DND-41 (cell line): ENCODE measurements around the gene MYH11.
A peak's percentile ranks its signal among the peaks of the same experiment; 100 is the strongest.

ENCODE experiments used
- ATAC-seq: fragments of 200-7000 bp; cut with Tn5 transposase; 3 replicates; pipeline ENCODE4 v1.9.1; 2021; ENCODE audit warnings: low read depth; ENCODE audit not compliant: insufficient read depth
- DNase-seq: peaks from one replicate; pipeline ENCODE4 v3.0.0-alpha.2; 2020
- H2AFZ ChIP-seq: 2 replicates; pipeline ENCODE4 v1.6.0; 2012; ENCODE audit warnings: low read depth, low read length
- H3K27ac ChIP-seq: 2 replicates; pipeline ENCODE4 v1.5.1; 2012; ENCODE audit warnings: low read length, inconsistent platforms
- H3K27me3 ChIP-seq: fragments of 200-600 bp; sonication (generic); 2 replicates; pipeline ENCODE4 v1.6.0; 2012; ENCODE audit warnings: low read length, mild to moderate bottlenecking, inconsistent platforms; ENCODE audit not compliant: insufficient read depth, poor library complexity
- H3K36me3 ChIP-seq: 2 replicates; pipeline ENCODE4 v1.5.1; 2012; ENCODE audit warnings: low read length, inconsistent platforms; ENCODE audit not compliant: insufficient read depth
- H3K4me1 ChIP-seq: 2 replicates; pipeline ENCODE4 v1.5.1; 2012; ENCODE audit warnings: mild to moderate bottlenecking, low read length; ENCODE audit not compliant: insufficient read depth
- H3K4me2 ChIP-seq: 2 replicates; pipeline ENCODE4 v1.6.0; 2012; ENCODE audit warnings: mild to moderate bottlenecking, moderate library complexity, low read length, inconsistent platforms; ENCODE audit not compliant: insufficient read depth
- H3K4me3 ChIP-seq, 2 experiments: fragments of 200-600 bp in 1 of 2; shearing (Covaris generic) in 1 of 2; 2 replicates each; pipeline ENCODE4 v1.5.1; 2012 to 2016; ENCODE audit warnings: inconsistent platforms in 2 of 2, low read length in 2 of 2, mild to moderate bottlenecking in 2 of 2, low read depth in 1 of 2, moderate library complexity in 1 of 2
- H3K79me2 ChIP-seq: 2 replicates; pipeline ENCODE4 v1.6.0; 2012; ENCODE audit warnings: low read length, inconsistent platforms; ENCODE audit not compliant: insufficient read depth
- H3K9ac ChIP-seq: 2 replicates; pipeline ENCODE4 v1.6.0; 2012; ENCODE audit warnings: low read depth, mild to moderate bottlenecking, inconsistent platforms, low read length, moderate library complexity
- H3K9me3 ChIP-seq: 2 replicates; pipeline ENCODE4 v1.5.1; 2012; ENCODE audit warnings: low read length, moderate library complexity, mild to moderate bottlenecking, inconsistent platforms; ENCODE audit not compliant: insufficient read depth, severe bottlenecking
- H4K20me1 ChIP-seq: 2 replicates; pipeline ENCODE4 v1.6.0; 2012; ENCODE audit warnings: low read length; ENCODE audit not compliant: insufficient read depth
- EZH2 ChIP-seq: IDR thresholded peaks from 3 replicates; pipeline ENCODE4 v1.6.1; 2012; ENCODE audit warnings: borderline replicate concordance, low read depth, mild to moderate bottlenecking, moderate library complexity, low read length, inconsistent platforms; ENCODE audit not compliant: severe bottlenecking
- TF ChIP-seq, protein P1 (sequence below): IDR thresholded peaks from 2 replicates; pipeline ENCODE4 v1.5.1; 2012; ENCODE audit warnings: borderline replicate concordance, low read length, moderate library complexity, mild to moderate bottlenecking; ENCODE audit not compliant: poor library complexity, severe bottlenecking; ENCODE audit errors: extremely low read depth

The MYH11 gene

DNA sequence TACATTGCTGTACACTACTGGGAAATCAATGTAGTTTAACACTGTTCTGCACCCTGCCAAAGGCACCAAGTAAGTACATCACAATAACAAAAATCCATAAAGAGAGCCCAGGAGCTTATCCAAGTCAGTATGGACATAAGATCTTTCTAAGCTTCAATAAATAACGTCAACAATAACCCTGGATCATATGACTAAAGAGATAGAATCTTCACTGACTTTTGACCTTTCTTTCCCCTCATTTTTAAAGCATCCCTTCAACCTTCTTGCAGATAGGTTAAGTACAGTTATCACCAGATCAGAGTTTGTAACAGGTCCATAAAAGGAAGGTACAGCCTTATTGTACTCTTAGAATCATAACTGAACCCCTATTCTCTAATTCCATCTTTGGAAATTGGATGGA lies 29.2 kb upstream of the MYH11 start:
- Histone ChIP-seq H3K9me3 (no peaks in the 10 kb centered on the region), H3K27me3 (no peaks in the 10 kb centered on the region), H3K27ac (no peak overlapping the region), H3K9ac (no peak overlapping the region), H2AFZ (no peak overlapping the region), H3K4me3 (no peak overlapping the region), H3K79me2 (peaks cover 59% of the 10 kb centered on the region), H3K4me2 (peak overlapping the region; percentile 30), H3K36me3 (peaks cover 30% of the 10 kb centered on the region), H3K4me1 (peaks cover 29% of the 10 kb centered on the region), H4K20me1 (peaks cover 10% of the 10 kb centered on the region; the same call in 1 of the 2 replicates)
- no peak for TF ChIP-seq EZH2
- TF ChIP-seq, protein P1, sequence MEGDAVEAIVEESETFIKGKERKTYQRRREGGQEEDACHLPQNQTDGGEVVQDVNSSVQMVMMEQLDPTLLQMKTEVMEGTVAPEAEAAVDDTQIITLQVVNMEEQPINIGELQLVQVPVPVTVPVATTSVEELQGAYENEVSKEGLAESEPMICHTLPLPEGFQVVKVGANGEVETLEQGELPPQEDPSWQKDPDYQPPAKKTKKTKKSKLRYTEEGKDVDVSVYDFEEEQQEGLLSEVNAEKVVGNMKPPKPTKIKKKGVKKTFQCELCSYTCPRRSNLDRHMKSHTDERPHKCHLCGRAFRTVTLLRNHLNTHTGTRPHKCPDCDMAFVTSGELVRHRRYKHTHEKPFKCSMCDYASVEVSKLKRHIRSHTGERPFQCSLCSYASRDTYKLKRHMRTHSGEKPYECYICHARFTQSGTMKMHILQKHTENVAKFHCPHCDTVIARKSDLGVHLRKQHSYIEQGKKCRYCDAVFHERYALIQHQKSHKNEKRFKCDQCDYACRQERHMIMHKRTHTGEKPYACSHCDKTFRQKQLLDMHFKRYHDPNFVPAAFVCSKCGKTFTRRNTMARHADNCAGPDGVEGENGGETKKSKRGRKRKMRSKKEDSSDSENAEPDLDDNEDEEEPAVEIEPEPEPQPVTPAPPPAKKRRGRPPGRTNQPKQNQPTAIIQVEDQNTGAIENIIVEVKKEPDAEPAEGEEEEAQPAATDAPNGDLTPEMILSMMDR = no peak
- DNase-seq (no peak), ATAC-seq (no peak)

DNA sequence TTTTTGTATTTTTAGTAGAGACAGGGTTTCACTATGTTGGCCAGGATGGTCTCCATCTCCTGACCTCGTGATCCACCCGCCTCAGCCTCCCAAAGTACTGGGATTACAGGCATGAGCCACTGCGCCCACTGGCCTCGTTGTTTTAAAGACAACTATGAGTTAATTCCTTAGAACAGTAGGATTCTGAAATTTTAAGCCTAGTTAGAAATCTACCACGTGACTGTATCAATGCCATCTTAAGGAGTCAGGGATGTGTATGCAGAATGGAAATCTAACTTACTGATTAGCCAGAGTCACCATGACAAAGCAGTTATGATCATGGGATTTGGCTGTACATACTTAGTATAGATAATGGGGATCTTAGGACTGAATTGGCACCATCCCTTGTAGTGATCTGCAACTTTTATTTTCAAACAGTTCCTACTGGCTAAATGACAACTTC lies 28.8 kb upstream of the MYH11 start:
- ATAC-seq = no peak
- no peak for TF ChIP-seq EZH2
- TF ChIP-seq, protein P1 = no peak
- peak overlapping the region; percentile 30 for H3K4me2 ChIP-seq
- H3K4me1 ChIP-seq = peaks cover 29% of the 10 kb centered on the region
- no peak overlapping the region for H3K9ac ChIP-seq
- no peak overlapping the region for H3K27ac ChIP-seq
- H3K9me3 ChIP-seq = no peaks in the 10 kb centered on the region
- DNase-seq = no peak
- H2AFZ ChIP-seq = no peak overlapping the region
- H3K27me3 ChIP-seq = no peaks in the 10 kb centered on the region
- H4K20me1 ChIP-seq = peaks cover 10% of the 10 kb centered on the region; the same call in 1 of the 2 replicates
- H3K36me3 ChIP-seq = peaks cover 31% of the 10 kb centered on the region
- H3K79me2 ChIP-seq = peaks cover 59% of the 10 kb centered on the region
- no peak overlapping the region for H3K4me3 ChIP-seq

DNA sequence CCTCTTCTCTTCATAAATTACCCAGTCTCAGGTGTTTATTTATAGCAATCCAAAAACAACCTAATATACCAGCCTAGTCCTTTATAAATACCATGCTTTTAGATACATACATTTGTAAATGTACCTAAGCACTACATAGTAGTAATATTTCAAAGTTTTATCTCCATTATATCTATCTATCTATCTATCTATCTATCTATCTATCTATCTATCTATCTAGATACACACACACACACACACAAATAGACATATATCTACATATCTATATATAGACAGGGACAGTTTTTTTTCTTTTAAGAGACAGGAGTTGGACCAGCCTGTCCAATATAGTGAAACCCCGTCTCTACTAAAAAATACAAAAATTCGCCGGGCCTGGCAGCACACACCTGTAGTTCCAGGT lies 25.7 kb upstream of the MYH11 start:
- Histone ChIP-seq H2AFZ (no peak overlapping the region), H3K27me3 (no peaks in the 10 kb centered on the region), H3K36me3 (peaks cover 53% of the 10 kb centered on the region), H3K27ac (no peak overlapping the region), H3K9ac (no peak overlapping the region), H4K20me1 (peaks cover 13% of the 10 kb centered on the region; the same call in 1 of the 2 replicates), H3K4me3 (no peak overlapping the region), H3K4me1 (peaks cover 17% of the 10 kb centered on the region), H3K79me2 (peaks cover 51% of the 10 kb centered on the region), H3K9me3 (no peaks in the 10 kb centered on the region), H3K4me2 (no peak overlapping the region)
- no peak for DNase-seq
- TF ChIP-seq, protein P1 = no peak
- TF ChIP-seq EZH2 = no peak
- no peak for ATAC-seq
